OCI-LY3 (cell line): ENCODE data around the gene PNMT.

Experiments
- CTCF ChIP-seq: fragments of 200-600, 300-600 bp; sonication (generic); IDR thresholded peaks from 2 replicates; pipeline ENCODE4 v1.5.1; 2014; ENCODE audit warnings: antibody characterized with exemption, low read length, low read depth
- EZH2phosphoT487 ChIP-seq: fragments of 200-600 bp; shearing (Covaris generic); IDR thresholded peaks from 2 replicates; pipeline ENCODE4 v1.6.1; 2018; ENCODE audit warnings: antibody characterized with exemption, mixed run types, low read depth

GRCh38 chr17:39626171-39627046 is 41.8 kb upstream of the PNMT start, which contains the start of gene PPP1R1B:
- TF ChIP-seq CTCF: no peak
- no peak for TF ChIP-seq EZH2phosphoT487
